ENCODE data around the gene CEMIP. TPM values are rescaled to one million over a fixed set of nuclear protein-coding genes. Genes with fewer than 3 reads are reported as not detected.

Gene CEMIP
- total and polyA plus RNA-seq, 2 of the 8 experiments (the other 6 are each of a cell fraction or from before 2014, with no cell fraction given): 0.11 to 0.60 TPM

- Histone ChIP-seq H3K9ac (replicated peaks in 1 of 4; ENCODE audit: extremely low read depth in 1 of 4, low read depth in 3 of 4, low read length in 3 of 4) (no peak overlapping the region), H3K4me2 (ENCODE audit: insufficient read depth in 1 of 2, low read depth in 2 of 2, low read length in 2 of 2) (no peak overlapping the region), H3K23me2 (ENCODE audit: low read depth, low read length) (no peaks in the 10 kb centered on the region), H3K4me3 (ENCODE audit: extremely low read depth in 1 of 4, insufficient read depth in 2 of 4, low read depth in 3 of 4, low read length in 4 of 4) (no peak overlapping the region), H3K23ac (ENCODE audit: insufficient read length) (no peak overlapping the region), H3K4ac (replicated peaks; ENCODE audit: insufficient read length, low read depth, low read length) (no peak overlapping the region), H3K79me2 (ENCODE audit: control insufficient read depth in 1 of 2, insufficient read depth in 2 of 2, low read length in 2 of 2) (no peaks in the 10 kb centered on the region), H4K91ac (replicated peaks; ENCODE audit: insufficient read length, low read length) (no peak overlapping the region), H2BK20ac (ENCODE audit: low read length) (no peak overlapping the region), H2BK15ac (ENCODE audit: low read length) (no peak overlapping the region), H2BK5ac (ENCODE audit: low read depth, low read length) (no peak overlapping the region), H2AFZ (ENCODE audit: low read length) (no peak overlapping the region), H2BK120ac (replicated peaks; ENCODE audit: low read depth, low read length) (no peak overlapping the region), H3K27me3 (replicated peaks in 1 of 4; ENCODE audit: control insufficient read depth in 3 of 4, extremely low read depth in 1 of 4, insufficient read depth in 3 of 4, low read length in 3 of 4) (no peaks in the 10 kb centered on the region), H3K18ac (ENCODE audit: extremely low read depth, low read length) (no peak overlapping the region), H3K27ac (ENCODE audit: low read depth, low read length) (no peak overlapping the region), H4K8ac (ENCODE audit: extremely low read depth, insufficient read depth, low read length) (no peak overlapping the region), H4K20me1 (replicated peaks in 1 of 2; ENCODE audit: control insufficient read depth in 1 of 2, insufficient read depth in 2 of 2, low read length in 2 of 2) (no peaks in the 10 kb centered on the region), H2BK12ac (ENCODE audit: low read depth, low read length) (no peak overlapping the region), H3K79me1 (ENCODE audit: low read depth, low read length) (no peaks in the 10 kb centered on the region), H3K56ac (replicated peaks; ENCODE audit: insufficient read length, low read depth, low read length) (no peak overlapping the region), H2AK5ac (ENCODE audit: low read depth, low read length) (no peak overlapping the region), H3K9me3 (ENCODE audit: insufficient read depth in 2 of 2, low read depth in 1 of 2, low read length in 1 of 2) (no peaks in the 10 kb centered on the region), H3K36me3 (ENCODE audit: control insufficient read depth in 2 of 4, insufficient read depth in 4 of 4, low read length in 3 of 4) (no peaks in the 10 kb centered on the region), H4K5ac (ENCODE audit: insufficient read length, low read depth, low read length) (no peak overlapping the region), H3K4me1 (replicated peaks in 1 of 4; ENCODE audit: control insufficient read depth in 3 of 4, insufficient read depth in 4 of 4, low read length in 3 of 4) (peaks cover 2 to 14% (median 6%) of the 10 kb centered on the region in 4 experiments), H3K14ac (ENCODE audit: insufficient read length) (no peak overlapping the region)
- ChIA-PET CTCF (ENCODE audit: partially characterized antibody) (interaction anchor here (0.9 to 1.5 kb wide), 4 partner anchors 9 to 87 kb away, joined by 3 to 8 read pairs (median 4); no protein-coding TSS in a partner anchor), POLR2A (ENCODE audit: partially characterized antibody) (interaction anchor here (0.9 to 1.2 kb wide), 2 partner anchors 16 to 26 kb away, joined by 3 read pairs; no protein-coding TSS in a partner anchor)
- no peak for FAIRE-seq
- 91% methylated on average over 5 of the region's 5 CpGs; no CpG with 5 or more reads in 1 of the 2 experiments for WGBS, 2 experiments (ENCODE audit: extremely low coverage in 1 of 2, insufficient coverage in 1 of 2, insufficient read length in 1 of 2, insufficient replicate concordance in 2 of 2, low coverage in 1 of 2, low lambda C conversion rate in 2 of 2, missing lambda C conversion rate in 1 of 2)
- DNase-seq (ENCODE audit: low read depth in 1 of 2, low spot score in 2 of 2): no peak
- TF ChIP-seq SAP30 (IDR thresholded peaks at IDR 0.05; ENCODE audit: insufficient read depth, insufficient replicate concordance, low read length) (no peak), E2F6 (IDR thresholded peaks at IDR 0.05) (no peak), POLR2A (IDR thresholded peaks at IDR 0.05; ENCODE audit: control extremely low read depth in 1 of 2, low read depth in 2 of 2, low read length in 2 of 2) (no peak), SP1 (IDR thresholded peaks at IDR 0.05; ENCODE audit: low read depth, low read length) (no peak)
These were observed 91.7 kb downstream of the CEMIP start for GRCh38 chr15:80870893-80871292.
